Spleen (tissue), 11 donors: ENCODE data around the gene LIMA1. TPM values are rescaled to one million over a fixed set of nuclear protein-coding genes. Genes with fewer than 3 reads are reported as not detected.

Source experiments
- DNase-seq: peaks from one replicate; pipeline ENCODE4 v3.0.0-alpha.2; 2020
- H3K27ac ChIP-seq, 8 donors: fragments of 200-600 bp; sonication (generic) in 7 of 8; 1 replicate in 4 of 8; 2 replicates in 4 of 8; pipeline versions ENCODE4 v1.5.0 to v1.8.0; 2016 to 2021; ENCODE audit warnings: inconsistent platforms in 4 of 8, mild to moderate bottlenecking in 4 of 8, moderate library complexity in 1 of 8
- H3K27me3 ChIP-seq, 7 donors: fragments of 200-600 bp; sonication (generic) in 6 of 7; replicated peaks in 1 of 7; 1 replicate in 4 of 7; 2 replicates in 3 of 7; pipeline versions ENCODE4 v1.5.0 to v1.8.0; 2016 to 2021; ENCODE audit warnings: inconsistent platforms in 3 of 7, mild to moderate bottlenecking in 1 of 7
- H3K36me3 ChIP-seq, 6 donors: fragments of 200-600 bp; sonication (generic) in 5 of 6; 1 replicate in 4 of 6; 2 replicates in 2 of 6; pipeline versions ENCODE4 v1.5.0 to v1.8.0; 2016 to 2021; ENCODE audit warnings: inconsistent platforms in 2 of 6
- H3K4me1 ChIP-seq, 6 donors: fragments of 200-600 bp; sonication (generic) in 5 of 6; 1 replicate in 3 of 6; 2 replicates in 3 of 6; pipeline versions ENCODE4 v1.5.0 to v1.8.0; 2016 to 2021; ENCODE audit warnings: inconsistent platforms in 3 of 6
- H3K4me3 ChIP-seq, 8 donors: fragments of 200-600 bp; sonication (generic) in 7 of 8; 1 replicate in 4 of 8; 2 replicates in 4 of 8; pipeline versions ENCODE4 v1.5.0 to v1.8.0; 2016 to 2021; ENCODE audit warnings: inconsistent platforms in 4 of 8, mild to moderate bottlenecking in 4 of 8, moderate library complexity in 2 of 8
- H3K9me3 ChIP-seq, 8 donors: fragments of 200-600 bp; sonication (generic) in 7 of 8; 1 replicate in 4 of 8; 2 replicates in 4 of 8; pipeline versions ENCODE4 v1.5.0 to v1.8.0; 2016 to 2021; ENCODE audit warnings: inconsistent platforms in 4 of 8
- CTCF ChIP-seq, 11 experiments: fragments of 200-600 bp in 7 of 11; fragments of 450-650 bp in 4 of 11; sonication (generic) in 4 of 11; IDR thresholded peaks in 8 of 11; conservative IDR thresholded peaks in 3 of 11; 1 replicate in 7 of 11; 2 replicates in 4 of 11; pipeline versions ENCODE4 v1.4.0 to v1.8.0; 2016 to 2021; ENCODE audit warnings: antibody characterized with exemption in 11 of 11, inconsistent platforms in 4 of 11, mild to moderate bottlenecking in 1 of 11
- POLR2A ChIP-seq, 3 donors: fragments of 450-650 bp; IDR thresholded peaks; one replicate each; pipeline ENCODE4 v1.5.1; 2017; ENCODE audit warnings: antibody characterized with exemption in 3 of 3, mild to moderate bottlenecking in 1 of 3
- POLR2AphosphoS5 ChIP-seq, 3 donors: sonication (generic); formaldehyde crosslinking; IDR thresholded peaks; one replicate each; pipeline ENCODE4 v1.5.1; 2017; ENCODE audit warnings: antibody characterized with exemption in 3 of 3
- WGBS, 5 donors: extraction: QIAGEN DNeasy Blood & Tissue Kit in 3 of 5; methylation state at CpG; one replicate each; pipeline versions ENCODE4 v1.1.5 to v1.1.7; 2013 to 2018; 5-methylcytosine and 5-hydroxymethylcytosine counted together
- intact Hi-C: fragments of 100-400 bp; cut with DNase I; formaldehyde crosslinking; loops from one replicate; pipeline ENCODE4 v1.15.0; 2023; ENCODE audit warnings: low total_unique reads
- polyA plus RNA-seq, 3 donors: library from polyadenylated mRNA; stranded (reverse); fragments of 200-250 nt; gene quantifications; one replicate each; pipeline ENCODE4 v1.2.1, GENCODE V29; 2013
- total RNA-seq, 7 donors: library from RNA; depleted of rRNA in 3 of 7; stranded (reverse); fragments of >200 nt in 3 of 7; fragmentation: NEBNext Ultra II Directional in 4 of 7; extraction: Animal tissue kit (Norgen Biotek cat#: 25700) in 4 of 7; gene quantifications; one replicate each; pipeline versions ENCODE4 v1.1.0 to v1.2.1, GENCODE V29; 2016 to 2021
- donor health status: healthy with polysubstance abuse.
- donor health status: DM: no; HTN: no; CAD: no; lungs with moderate emphysema.
- donor health status: DM: no; HTN: no; CAD: no.
- donor health status: Bipolar disorder and iron deficiency.
- donor health status: healthy.
- donor health status: DM: no; HTN: no; CAD: no.
- donor health status: DM: yes; HTN: yes; CAD: no.

The LIMA1 gene
- total and polyA plus RNA-seq, 10 donors, result 15.3 to 102 (median 61.2) TPM

DNA sequence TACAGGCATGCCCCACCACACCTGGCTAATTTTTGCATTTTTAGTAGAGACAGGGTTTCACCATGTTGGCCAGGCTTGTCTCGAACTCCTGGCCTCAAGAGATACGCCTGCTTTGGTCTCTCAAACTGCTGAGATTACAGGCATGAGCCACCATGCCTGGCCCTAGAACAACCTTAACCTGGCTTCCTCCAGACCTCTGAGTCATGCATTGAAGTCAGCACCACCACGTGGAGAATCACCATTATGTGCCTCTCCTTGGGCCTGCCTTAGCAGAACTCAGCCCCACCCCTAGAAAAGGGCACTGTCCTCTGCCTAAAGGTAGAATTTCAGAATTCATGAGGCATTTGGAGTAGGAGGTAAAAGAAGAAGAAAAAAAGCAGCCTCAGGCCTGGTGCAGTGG is 49.0 kb downstream of the LIMA1 start:
- WGBS, 5 donors, result 64 to 89% (median 73%) methylated on average over 3 of the region's 3 CpGs
- no peak for DNase-seq
- H3K27ac ChIP-seq, result no peak overlapping the region
- intact Hi-C loops, result no loop called here
- no peak overlapping the region for H3K4me3 ChIP-seq
- no peaks in the 10 kb centered on the region for H3K9me3 ChIP-seq
- TF ChIP-seq POLR2AphosphoS5 (IDR thresholded peaks at IDR 0.05) (no peak), CTCF (IDR thresholded peaks at IDR 0.05 in 8 of 11, conservative IDR thresholded peaks at IDR 0.05 in 3 of 11) (no peak), POLR2A (IDR thresholded peaks at IDR 0.05) (no peak)
- no peaks in the 10 kb centered on the region for H3K4me1 ChIP-seq
- no peaks in the 10 kb centered on the region for H3K27me3 ChIP-seq
- H3K36me3 ChIP-seq, result no peaks in the 10 kb centered on the region

DNA sequence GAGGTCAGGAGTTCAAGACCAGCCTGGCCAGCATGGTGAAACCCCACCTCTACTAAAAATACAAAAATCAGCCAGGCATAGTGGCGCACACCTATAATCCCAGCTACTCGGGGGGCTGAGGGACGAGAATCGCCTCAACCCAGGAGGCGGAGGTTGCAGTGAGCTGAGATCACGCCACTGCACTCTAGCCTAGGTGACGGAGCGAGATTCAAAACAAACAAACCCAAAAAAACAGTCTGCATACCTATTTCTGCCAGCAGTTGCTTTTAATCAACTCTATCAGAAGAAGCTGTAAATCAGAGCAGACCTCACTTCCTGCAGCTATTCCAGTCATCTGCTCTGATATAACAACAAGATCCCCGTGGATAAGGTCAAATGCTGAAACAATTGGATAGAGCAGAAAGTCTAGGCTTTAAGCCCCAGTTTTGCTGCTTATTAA is 50.5 kb downstream of the LIMA1 start:
- TF ChIP-seq POLR2AphosphoS5 (IDR thresholded peaks at IDR 0.05) (no peak), POLR2A (IDR thresholded peaks at IDR 0.05) (no peak), CTCF (IDR thresholded peaks at IDR 0.05 in 8 of 11, conservative IDR thresholded peaks at IDR 0.05 in 3 of 11) (no peak)
- WGBS, 5 donors, result 79 to 90% (median 87%) methylated on average over 9 of the region's 9 CpGs
- H3K4me1 ChIP-seq, result no peaks in the 10 kb centered on the region
- DNase-seq, result no peak
- no peak overlapping the region for H3K27ac ChIP-seq
- intact Hi-C loops, result no loop called here
- H3K27me3 ChIP-seq, result no peaks in the 10 kb centered on the region
- no peaks in the 10 kb centered on the region for H3K9me3 ChIP-seq
- H3K4me3 ChIP-seq, result no peak overlapping the region
- H3K36me3 ChIP-seq, result no peaks in the 10 kb centered on the region

GRCh38 chr12:50232206-50232605 is 51.1 kb downstream of the LIMA1 start:
- WGBS, 5 donors, result 80 to 88% (median 86%) methylated on average over 4 of the region's 4 CpGs

DNA sequence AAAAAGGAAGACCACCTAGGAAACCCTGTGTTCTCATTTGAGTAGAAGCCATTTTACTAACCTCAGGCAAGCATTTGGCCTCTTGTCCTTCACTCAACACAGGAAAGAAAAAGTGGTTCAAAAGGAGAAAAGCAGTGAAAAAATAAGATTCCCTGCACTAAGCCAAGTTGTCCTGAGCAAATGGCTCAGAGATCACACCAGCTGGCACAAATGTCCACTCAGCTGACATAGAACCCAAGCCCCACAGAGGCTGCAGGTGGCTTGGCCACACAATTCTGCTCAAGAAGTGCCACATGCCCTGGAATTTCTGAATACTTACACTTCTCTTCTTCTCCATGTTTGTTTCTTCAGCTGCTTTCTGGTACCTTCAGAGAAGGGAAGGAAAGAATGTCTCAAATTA is 52.0 kb downstream of the LIMA1 start:
- no peaks in the 10 kb centered on the region for H3K9me3 ChIP-seq
- DNase-seq, result no peak
- H3K4me3 ChIP-seq, result no peak overlapping the region
- intact Hi-C loops, result no loop called here
- H3K27ac ChIP-seq, result no peak overlapping the region
- TF ChIP-seq POLR2AphosphoS5 (IDR thresholded peaks at IDR 0.05), result no peak
- TF ChIP-seq POLR2A (IDR thresholded peaks at IDR 0.05), result no peak
- no peaks in the 10 kb centered on the region for H3K27me3 ChIP-seq
- no peaks in the 10 kb centered on the region for H3K4me1 ChIP-seq
- no peaks in the 10 kb centered on the region for H3K36me3 ChIP-seq

More at GRCh38 chr12:50232206-50232605, 51.1 kb downstream of the LIMA1 start:
- Histone ChIP-seq H3K4me1 (no peaks in the 10 kb centered on the region), H3K9me3 (no peaks in the 10 kb centered on the region), H3K36me3 (no peaks in the 10 kb centered on the region), H3K27me3 (no peaks in the 10 kb centered on the region), H3K27ac (no peak overlapping the region), H3K4me3 (no peak overlapping the region)
- DNase-seq, result no peak
- TF ChIP-seq CTCF (IDR thresholded peaks at IDR 0.05 in 8 of 11, conservative IDR thresholded peaks at IDR 0.05 in 3 of 11), result no peak
- TF ChIP-seq POLR2A (IDR thresholded peaks at IDR 0.05), result no peak
- no peak for TF ChIP-seq POLR2AphosphoS5 (IDR thresholded peaks at IDR 0.05)
- intact Hi-C loops, result no loop called here

DNA sequence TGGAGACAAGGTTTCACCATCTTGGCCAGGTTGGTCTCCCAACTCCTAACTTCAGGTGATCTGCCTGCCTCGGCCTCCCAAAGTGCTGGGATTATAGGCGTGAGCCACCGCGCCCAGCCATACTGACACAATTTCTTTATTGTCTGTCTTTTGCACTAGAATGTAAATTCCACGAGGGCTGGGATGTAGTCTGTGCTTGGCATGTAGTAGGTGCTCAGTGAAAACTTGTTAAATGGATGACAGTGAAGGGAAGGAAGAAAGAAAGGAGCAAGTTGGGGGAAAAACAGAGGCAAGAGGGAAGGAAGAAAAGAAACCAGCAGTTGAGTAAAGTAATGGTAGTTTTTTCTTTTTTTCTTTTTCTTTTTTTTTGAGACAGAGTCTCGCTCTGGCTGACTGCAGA is 53.1 kb downstream of the LIMA1 start:
- H3K27me3 ChIP-seq, result no peaks in the 10 kb centered on the region
- H3K4me1 ChIP-seq, result no peaks in the 10 kb centered on the region
- DNase-seq, result no peak
- H3K9me3 ChIP-seq, result no peaks in the 10 kb centered on the region
- intact Hi-C loops, result no loop called here
- H3K27ac ChIP-seq, result no peak overlapping the region
- whole genome bisulfite sequencing, 5 donors, result 93 to 97% (median 95%) methylated on average over 6 of the region's 6 CpGs
- H3K36me3 ChIP-seq, result no peaks in the 10 kb centered on the region
- no peak overlapping the region for H3K4me3 ChIP-seq
- no peak for TF ChIP-seq CTCF (IDR thresholded peaks at IDR 0.05 in 8 of 11, conservative IDR thresholded peaks at IDR 0.05 in 3 of 11)
- TF ChIP-seq POLR2A (IDR thresholded peaks at IDR 0.05), result no peak
- TF ChIP-seq POLR2AphosphoS5 (IDR thresholded peaks at IDR 0.05), result no peak
